Left ventricle myocardium inferior (tissue), 1 donor: Measurements from ENCODE around the gene TMEM250. TPM values are rescaled to one million over a fixed set of nuclear protein-coding genes. Genes with fewer than 3 reads are reported as not detected.

ENCODE experiments used
- DNase-seq: peaks from one replicate; pipeline ENCODE4 v3.0.0-alpha.2; 2020
- H3K27ac ChIP-seq: fragments of 200-600 bp; replicated peaks from 2 replicates; pipeline ENCODE4 v1.8.0; 2021
- H3K27me3 ChIP-seq: fragments of 200-600 bp; 2 replicates; pipeline ENCODE4 v1.8.0; 2021; ENCODE audit warnings: low read depth
- H3K36me3 ChIP-seq: fragments of 200-600 bp; 2 replicates; pipeline ENCODE4 v1.8.0; 2021
- H3K4me1 ChIP-seq: fragments of 200-600 bp; 2 replicates; pipeline ENCODE4 v1.8.0; 2021
- H3K4me3 ChIP-seq: fragments of 200-600 bp; 2 replicates; pipeline ENCODE4 v1.8.0; 2021; ENCODE audit warnings: mild to moderate bottlenecking, moderate library complexity
- H3K9me3 ChIP-seq: fragments of 200-600 bp; replicated peaks from 2 replicates; pipeline ENCODE4 v1.8.0; 2021
- CTCF ChIP-seq: fragments of 200-600 bp; IDR thresholded peaks from 2 replicates; pipeline ENCODE4 v1.8.0; 2021; ENCODE audit warnings: antibody characterized with exemption, mild to moderate bottlenecking, borderline replicate concordance
- intact Hi-C: fragments of 100-400 bp; cut with micrococcal nuclease; formaldehyde crosslinking; loops from one replicate; pipeline ENCODE4 v1.11.0; 2022
- total RNA-seq: library from RNA; stranded (reverse); fragmentation: NEBNext Ultra II Directional; extraction: Animal tissue kit (Norgen Biotek cat#: 25700); gene quantifications from one replicate; pipeline ENCODE4 v1.2.1, GENCODE V29; 2021
- donor health status: DM: no; HTN: yes; CAD: no; lungs with severe emphysema.

The TMEM250 gene
- total RNA-seq, 1 donor from 2014 or later: 15.1 TPM

GRCh38 chr9:136084063-136084944 lies 34.4 kb downstream of the TMEM250 start:
- Histone ChIP-seq H3K4me3 (no peak overlapping the region), H3K4me1 (peaks cover 100% of the 10 kb centered on the region), H3K9me3 (no peaks in the 10 kb centered on the region), H3K36me3 (peaks cover 7% of the 10 kb centered on the region), H3K27me3 (no peaks in the 10 kb centered on the region), H3K27ac (no peak overlapping the region)
- TF ChIP-seq CTCF: no peak
- intact Hi-C loops: no loop called here
- peak; percentile 13 for DNase-seq

- no peak for TF ChIP-seq CTCF
- Histone ChIP-seq H3K27me3 (no peaks in the 10 kb centered on the region), H3K27ac (no peak overlapping the region), H3K4me1 (peaks cover 100% of the 10 kb centered on the region), H3K4me3 (no peak overlapping the region), H3K36me3 (peaks cover 7% of the 10 kb centered on the region), H3K9me3 (no peaks in the 10 kb centered on the region)
- intact Hi-C loops: no loop called here
- peak; percentile 4 for DNase-seq
These were observed 35.1 kb downstream of the TMEM250 start for GRCh38 chr9:136083558-136084062.

- Histone ChIP-seq H3K36me3 (peaks cover 7% of the 10 kb centered on the region), H3K4me1 (peaks cover 98% of the 10 kb centered on the region), H3K27me3 (no peaks in the 10 kb centered on the region), H3K9me3 (no peaks in the 10 kb centered on the region), H3K27ac (no peak overlapping the region), H3K4me3 (no peak overlapping the region)
- peak; percentile 15 for DNase-seq
- intact Hi-C loops: no loop called here
- no peak for TF ChIP-seq CTCF
These were observed 35.9 kb downstream of the TMEM250 start for GRCh38 chr9:136082496-136083361.

- peak; percentile 15 for DNase-seq
- H3K27me3 ChIP-seq: no peaks in the 10 kb centered on the region
- no peak overlapping the region for H3K4me3 ChIP-seq
- intact Hi-C loops: no loop called here
- no peak overlapping the region for H3K27ac ChIP-seq
- no peak for TF ChIP-seq CTCF
- peaks cover 91% of the 10 kb centered on the region for H3K4me1 ChIP-seq
- peaks cover 7% of the 10 kb centered on the region for H3K36me3 ChIP-seq
- H3K9me3 ChIP-seq: no peaks in the 10 kb centered on the region
These were observed 36.7 kb downstream of the TMEM250 start for GRCh38 chr9:136081826-136082495.
